Stimulated activated CD8-positive, alpha-beta memory T cell treated with anti-CD3 and anti-CD28 coated beads, Interleukin-12 subunit alpha, Interleukin-12 subunit beta, amount 100 ng/mL, for 1 hour (primary cell): Measurements from ENCODE around the gene IGFALS.
"Not testable (repeated sequence)": the region's sequence is repeated elsewhere in the genome, so short reads cannot be mapped to it uniquely, and the experiment has no call there.

Experiments
- DNase-seq: peaks from one replicate; pipeline ENCODE4 v3.0.0-alpha.2; 2020; ENCODE audit warnings: low read depth

The IGFALS gene

GRCh38 chr16:1818204-1818872 is 24.8 kb upstream of the IGFALS start:
- DNase-seq = no peak

GRCh38 chr16:1817716-1818115 is 24.2 kb upstream of the IGFALS start:
- DNase-seq = no peak

GRCh38 chr16:1817276-1817589 is 23.7 kb upstream of the IGFALS start:
- DNase-seq = no peak

- no peak for DNase-seq
These were observed 23.1 kb upstream of the IGFALS start for GRCh38 chr16:1816396-1817275.

DNA sequence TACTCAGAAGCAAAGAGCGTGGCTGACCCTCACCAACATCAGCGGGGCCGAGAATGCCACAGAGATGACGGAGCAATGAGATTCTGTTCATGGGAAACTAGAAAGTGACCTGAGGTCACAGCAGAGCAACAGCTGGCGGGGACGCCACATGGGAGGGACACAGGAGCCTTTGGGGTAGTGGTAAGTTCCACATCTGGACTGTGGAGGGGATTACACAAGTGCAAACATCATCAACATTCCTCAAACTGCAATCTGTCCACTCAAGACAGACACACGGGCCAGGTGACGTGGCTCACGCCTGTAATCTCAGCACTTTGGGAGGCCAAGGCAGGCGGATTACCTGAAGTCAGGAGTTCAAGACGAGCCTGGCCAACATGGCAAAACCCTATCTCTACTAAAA is 22.0 kb upstream of the IGFALS start:
- no peak for DNase-seq

GRCh38 chr16:1812732-1813163 is 19.2 kb upstream of the IGFALS start:
- DNase-seq = peak; percentile 22

DNA sequence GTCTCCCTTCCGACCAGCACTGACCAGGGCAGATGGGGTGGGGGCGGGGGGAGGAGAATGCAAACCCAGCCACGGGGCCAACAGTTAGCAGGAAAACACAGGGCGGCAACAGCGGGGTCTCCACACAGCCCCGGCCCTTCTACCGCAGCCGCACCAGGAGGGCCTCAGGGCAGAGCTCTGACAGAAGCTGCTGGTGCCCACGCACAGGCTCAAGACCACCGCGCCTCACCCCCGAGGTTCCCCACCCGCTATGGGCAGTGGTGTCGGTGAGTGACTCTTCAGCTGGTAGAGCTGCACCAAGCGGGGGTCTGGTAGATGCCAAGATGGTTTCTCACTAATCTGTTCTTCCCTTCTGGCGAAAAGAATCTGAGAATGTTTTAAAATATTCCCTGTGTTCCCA is 17.0 kb upstream of the IGFALS start:
- no peak for DNase-seq

DNA sequence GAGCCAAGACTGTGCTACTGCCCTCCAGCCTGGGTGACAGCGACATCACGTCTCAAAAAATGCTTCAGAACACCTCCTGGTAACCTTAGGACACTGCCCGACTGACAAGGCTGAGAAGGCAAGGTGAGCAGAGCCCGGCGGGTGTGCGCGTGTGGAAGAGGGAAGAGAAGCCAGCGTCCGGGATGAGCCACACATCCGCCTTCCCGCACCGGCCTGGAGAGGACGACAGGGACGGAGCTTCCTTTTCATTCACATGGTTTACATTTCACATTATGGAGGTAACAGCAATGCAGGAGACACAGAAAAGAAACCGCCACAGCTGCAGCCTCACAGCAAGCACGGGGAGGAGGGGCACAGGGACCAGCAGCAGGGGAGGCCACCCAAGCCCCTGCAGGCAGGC is 16.6 kb upstream of the IGFALS start:
- DNase-seq = no peak

DNA sequence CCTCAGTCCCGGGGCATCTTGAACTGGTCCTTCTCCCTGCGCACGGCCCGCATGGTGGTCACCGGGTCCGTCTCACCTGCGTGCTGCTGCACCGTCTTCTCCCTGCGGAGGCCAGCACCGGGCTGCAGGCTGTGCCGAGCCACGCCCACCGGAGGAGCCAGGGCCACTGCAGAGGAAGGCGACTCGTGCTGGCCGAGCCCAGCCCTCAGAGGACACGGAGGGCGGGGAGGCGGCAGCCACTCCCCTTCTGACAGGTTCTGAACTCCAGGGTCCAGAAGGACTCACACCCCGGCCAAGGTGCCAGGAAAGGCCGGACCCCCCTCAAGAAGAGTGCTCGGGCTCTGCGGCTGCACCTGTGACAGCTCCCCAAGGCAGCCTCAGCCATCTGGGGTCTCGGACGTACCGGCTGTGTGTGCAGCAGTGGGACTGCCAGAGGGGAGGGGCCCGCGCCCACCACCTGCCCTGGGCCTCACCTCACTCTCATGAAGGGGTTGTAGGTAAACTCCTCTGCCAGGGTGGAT is 15.8 kb upstream of the IGFALS start:
- no peak for DNase-seq

DNA sequence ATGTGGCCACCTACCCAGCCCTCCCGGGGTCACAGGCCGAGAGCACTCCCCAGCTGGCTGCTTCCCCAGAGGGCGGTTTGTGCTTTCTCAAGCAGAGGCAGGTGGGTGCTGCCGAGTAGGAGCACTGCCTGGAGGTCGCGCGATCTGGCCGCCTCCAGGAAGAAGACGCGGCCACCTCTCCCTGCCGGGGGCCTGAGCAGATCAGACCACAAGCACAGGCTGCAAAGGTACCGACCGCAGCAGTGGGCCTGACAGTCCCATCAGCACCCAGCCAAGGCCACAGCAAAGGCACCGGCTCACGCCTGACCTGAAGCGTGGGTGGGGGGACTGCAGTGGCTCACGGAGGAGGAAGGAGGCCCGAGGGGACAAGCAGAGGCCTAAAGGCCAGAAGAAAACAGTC is 15.2 kb upstream of the IGFALS start:
- no peak for DNase-seq

GRCh38 chr16:1807626-1808025 is 14.1 kb upstream of the IGFALS start:
- no peak for DNase-seq

DNA sequence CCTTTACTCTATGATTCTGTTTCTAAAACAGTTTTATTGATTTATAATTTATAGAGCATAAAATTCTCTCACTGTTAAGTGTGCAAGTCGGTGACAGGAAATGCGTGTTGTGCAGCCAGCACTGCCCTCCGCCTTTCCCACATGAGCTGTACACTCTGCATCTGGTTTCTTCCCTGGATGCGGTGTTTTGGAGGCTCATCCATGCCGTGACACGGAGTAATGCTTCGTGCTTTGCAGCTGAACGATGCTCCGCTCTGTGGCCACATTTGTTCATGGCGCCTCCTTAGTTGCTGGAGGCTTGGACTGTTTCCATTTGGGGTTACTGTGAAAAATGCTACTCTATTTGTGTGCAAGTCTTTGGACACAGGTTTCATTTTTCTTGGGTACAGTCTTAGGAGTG is 7.2 kb upstream of the IGFALS start:
- no peak for DNase-seq

GRCh38 chr16:1799263-1799662 is 5.8 kb upstream of the IGFALS start:
- not testable (repeated sequence) for DNase-seq

- no peak for DNase-seq
These were observed 1.6 kb upstream of the IGFALS start for GRCh38 chr16:1794908-1795666.

DNA sequence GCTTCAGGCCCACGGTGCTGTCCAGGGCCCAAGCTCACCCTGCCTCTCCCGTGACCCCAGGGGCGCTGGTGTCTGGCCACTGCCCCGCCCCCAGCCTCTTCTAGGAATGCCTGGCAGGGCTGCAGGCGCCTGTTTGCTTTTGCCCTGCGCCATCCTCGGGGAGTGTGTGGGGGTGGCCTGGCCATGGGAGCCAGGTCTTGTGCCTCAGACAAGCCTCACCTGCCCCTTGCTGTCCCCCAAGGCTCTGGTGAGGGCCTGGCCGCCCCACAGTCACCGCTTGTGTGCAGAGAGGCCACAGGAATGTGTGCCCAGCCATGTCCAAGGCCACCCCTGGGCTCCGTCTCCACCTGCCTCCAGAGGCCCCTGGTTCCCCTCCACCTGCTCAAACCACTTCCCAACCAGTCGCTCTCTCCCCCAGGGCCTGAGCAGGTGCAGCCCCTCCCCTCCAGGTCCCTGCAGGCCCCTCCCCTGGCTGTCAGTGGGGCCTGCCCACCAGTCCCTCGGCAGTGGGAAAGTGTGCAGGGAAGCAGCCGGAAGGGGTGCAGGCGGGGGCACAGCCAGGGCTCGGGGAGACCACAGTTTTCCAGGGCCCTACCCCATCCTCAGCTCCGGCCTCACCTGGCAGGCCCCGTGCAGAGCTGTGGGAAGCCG is 841 bp upstream of the IGFALS start:
- DNase-seq = no peak

DNA sequence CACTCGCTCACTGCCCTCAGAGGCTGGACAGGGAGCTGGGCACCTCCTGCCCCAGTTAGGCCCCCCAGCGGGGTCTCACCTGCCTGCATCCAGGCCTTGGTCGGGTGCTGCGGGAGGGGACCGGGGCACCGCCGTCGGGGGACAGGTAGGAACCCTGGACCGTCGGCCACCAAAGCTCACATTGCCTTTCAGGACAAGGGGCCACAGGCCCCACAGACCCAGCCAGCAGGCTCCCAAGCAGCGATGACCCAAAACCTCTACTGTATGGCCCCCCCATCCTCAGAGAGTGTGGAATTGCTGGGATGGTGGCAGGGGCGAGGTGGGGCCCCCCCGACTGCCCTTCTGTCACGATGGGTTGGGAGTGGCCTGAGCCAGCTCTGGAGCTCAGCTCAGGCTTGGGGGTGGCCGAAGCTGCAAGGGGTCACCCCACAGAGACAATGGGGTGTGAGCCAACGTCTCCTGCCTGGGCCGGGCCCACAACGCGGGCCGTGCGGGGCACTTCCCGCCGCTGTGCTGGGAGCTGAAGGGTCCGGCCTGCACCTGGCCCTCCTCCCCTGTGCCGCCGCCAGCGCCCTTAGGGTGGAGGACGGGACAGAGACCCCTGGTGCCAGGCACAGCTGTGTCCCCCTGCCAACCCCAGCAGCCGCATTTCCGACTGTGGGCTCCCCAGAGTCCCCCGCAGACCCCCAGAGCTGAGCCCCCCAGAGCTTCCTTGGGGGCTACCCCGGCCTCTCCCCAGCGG is 498 bp downstream of the IGFALS start:
- no peak for DNase-seq

DNA sequence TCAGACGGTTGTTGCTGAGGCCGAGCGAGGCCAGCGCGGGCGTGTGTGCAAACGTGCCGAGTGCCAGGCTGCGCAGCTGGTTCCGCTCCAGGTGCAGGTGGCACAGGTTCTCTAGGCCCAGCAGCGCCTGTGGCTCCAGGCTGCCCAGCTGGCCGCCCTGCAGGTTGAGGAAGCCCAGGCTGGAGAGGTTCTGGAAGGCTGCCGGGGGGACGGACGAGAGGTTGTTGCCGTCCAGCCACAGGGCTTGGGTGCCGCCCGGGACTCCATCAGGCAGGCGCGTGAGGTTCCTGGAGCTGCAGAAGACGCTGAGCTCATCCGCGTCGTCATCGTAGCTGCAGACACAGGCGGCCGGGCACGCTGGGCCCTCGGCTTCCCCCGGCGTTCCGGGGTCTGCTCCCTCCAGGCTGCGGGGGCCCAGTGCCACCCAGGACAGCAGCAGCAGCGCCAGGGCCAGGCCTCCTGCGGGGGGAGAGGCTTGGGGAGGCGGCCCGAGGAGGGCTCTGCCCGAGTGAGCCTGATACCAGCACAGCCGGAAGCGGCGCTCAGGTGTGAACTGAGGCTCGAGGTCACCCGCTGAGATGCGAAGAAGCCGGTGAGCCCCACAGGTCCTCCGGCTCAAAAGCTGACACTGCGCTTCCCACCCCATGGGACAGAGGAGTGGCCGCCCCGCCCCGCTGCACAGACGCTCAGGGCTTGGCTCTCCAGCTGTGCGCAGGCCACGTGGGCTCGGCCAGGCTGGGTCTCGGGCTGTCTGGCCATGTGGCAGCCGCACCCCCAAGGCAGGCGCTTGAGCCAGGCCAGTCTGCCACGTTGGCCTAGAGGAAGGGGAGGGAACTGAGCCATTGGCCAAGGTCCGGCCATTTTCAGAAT is 1.3 kb downstream of the IGFALS start:
- no peak for DNase-seq

GRCh38 chr16:1791256-1791942 is 2.1 kb downstream of the IGFALS start:
- no peak for DNase-seq

GRCh38 chr16:1790611-1791255 is 2.8 kb downstream of the IGFALS start:
- no peak for DNase-seq
